Gastrocnemius medialis (tissue), 4 donors: Measurements from ENCODE around the gene ABCB8. TPM values are rescaled to one million over a fixed set of nuclear protein-coding genes. Genes with fewer than 3 reads are reported as not detected.

Source experiments
- ATAC-seq, 2 donors: fragments of 150-250 bp; one replicate each; pipeline ENCODE4 v1.9.1; 2016
- DNase-seq, 2 donors: peaks; one replicate each; pipeline ENCODE4 v3.0.0-alpha.2; 2019
- H3K27ac ChIP-seq, 4 donors: fragments of 200-600 bp; sonication (generic); 1 replicate in 1 of 4; 2 replicates in 3 of 4; pipeline ENCODE4 v1.5.1; 2016 to 2018; ENCODE audit warnings: mild to moderate bottlenecking in 2 of 4, moderate library complexity in 1 of 4
- H3K27me3 ChIP-seq, 3 donors: fragments of 200-600 bp; sonication (generic) in 2 of 3; 1 replicate in 1 of 3; 2 replicates in 2 of 3; pipeline versions ENCODE4 v1.5.1 to v1.6.0; 2016 to 2019; ENCODE audit warnings: mild to moderate bottlenecking in 1 of 3, moderate library complexity in 1 of 3
- H3K36me3 ChIP-seq, 2 donors: fragments of 200-600 bp; sonication (generic) in 1 of 2; one replicate each; pipeline ENCODE4 v1.5.1; 2017 to 2018
- H3K4me1 ChIP-seq, 2 donors: fragments of 200-600 bp; sonication (generic) in 1 of 2; one replicate each; pipeline ENCODE4 v1.5.1; 2016 to 2017; ENCODE audit warnings: mild to moderate bottlenecking in 2 of 2
- H3K4me3 ChIP-seq, 4 donors: fragments of 200-600 bp; sonication (generic) in 3 of 4; 1 replicate in 1 of 4; 2 replicates in 3 of 4; pipeline ENCODE4 v1.5.1; 2016 to 2019; ENCODE audit warnings: mild to moderate bottlenecking in 2 of 4
- H3K9me3 ChIP-seq, 3 donors: fragments of 200-600 bp; sonication (generic) in 2 of 3; 1 replicate in 1 of 3; 2 replicates in 2 of 3; pipeline ENCODE4 v1.5.1; 2016 to 2019
- POLR2A ChIP-seq, 2 donors: fragments of 450-650 bp; IDR thresholded peaks; one replicate each; pipeline ENCODE4 v1.6.1; 2017; ENCODE audit warnings: antibody characterized with exemption in 2 of 2, mild to moderate bottlenecking in 2 of 2, moderate library complexity in 2 of 2
- in situ Hi-C, 4 donors: fragments of 200-750 bp; cut with MboI; loops; one replicate each; pipeline versions ENCODE4 v1.15.0 to v1.8.0; 2017; ENCODE audit warnings: low sequenced_read_pairs in 4 of 4
- intact Hi-C: fragments of 100-400 bp; cut with DNase I; formaldehyde crosslinking; loops from one replicate; pipeline ENCODE4 v1.15.1; 2023; ENCODE audit warnings: low total_unique reads
- total RNA-seq, 4 donors: library from RNA; depleted of rRNA; stranded (reverse); fragments of >200 nt; gene quantifications; one replicate each; pipeline versions ENCODE4 v1.1.0 to v1.2.3, GENCODE V29; 2016
- TF ChIP-seq, protein P1 (sequence below), 5 experiments: fragments of 450-650 bp in 3 of 5; fragments of 200-600 bp in 2 of 5; sonication (generic) in 2 of 5; IDR thresholded peaks in 4 of 5; conservative IDR thresholded peaks in 1 of 5; 1 replicate in 4 of 5; 2 replicates in 1 of 5; pipeline ENCODE4 v1.5.1; 2016 to 2019; ENCODE audit warnings: antibody characterized with exemption in 5 of 5, mild to moderate bottlenecking in 3 of 5, moderate library complexity in 3 of 5

Gene ABCB8
- total RNA-seq, 4 donors from 2014 or later: 10.4 to 25.7 (median 16.2) TPM

DNA sequence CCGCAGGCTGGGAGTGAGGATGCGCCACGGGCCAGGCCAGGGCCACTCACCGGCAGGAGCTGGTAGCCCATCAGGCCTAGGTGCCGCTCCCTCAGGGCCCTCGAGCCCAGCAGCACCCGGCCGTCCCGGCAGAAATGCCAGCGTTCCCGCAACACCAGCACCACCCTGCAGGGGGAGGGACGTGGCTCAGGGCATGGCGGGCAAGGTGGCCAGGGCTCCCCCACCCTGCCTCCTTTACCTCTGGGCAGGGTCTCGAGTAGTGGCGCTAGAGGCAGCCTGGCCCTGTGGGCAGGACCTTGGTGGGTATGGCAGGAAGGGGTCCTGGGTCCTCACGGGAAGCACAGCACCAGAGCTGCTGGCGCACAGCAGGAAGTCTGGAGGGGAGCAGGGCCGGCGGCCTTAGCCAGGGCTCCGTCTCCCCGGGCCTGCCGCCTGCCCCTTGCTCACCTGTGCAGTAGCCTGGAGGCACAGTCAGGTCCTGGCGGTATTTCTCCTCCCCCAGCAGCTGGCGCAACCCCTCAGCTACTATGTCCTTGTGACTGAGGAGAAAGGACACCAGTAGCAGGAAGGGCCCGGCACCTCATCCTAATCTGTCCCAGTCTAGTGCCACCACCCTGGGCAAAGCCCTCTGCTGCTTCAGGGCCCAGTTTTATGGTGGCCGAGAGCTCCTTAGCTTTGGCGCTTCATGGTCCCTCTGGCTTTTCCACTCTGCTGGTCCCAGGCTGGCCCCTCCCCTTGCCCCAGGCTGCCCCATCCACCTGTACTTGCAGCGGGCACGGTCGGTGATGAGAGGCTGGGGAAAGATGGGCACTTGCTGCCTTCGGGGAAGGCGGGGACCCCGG, 48.8 kb downstream of the ABCB8 start:
- no peaks in the 10 kb centered on the region for H3K27me3 ChIP-seq
- peak overlapping the region in 1 of 4 donors; percentile 96 for H3K27ac ChIP-seq
- TF ChIP-seq POLR2A (IDR thresholded peaks at IDR 0.05): no peak
- TF ChIP-seq, protein P1, sequence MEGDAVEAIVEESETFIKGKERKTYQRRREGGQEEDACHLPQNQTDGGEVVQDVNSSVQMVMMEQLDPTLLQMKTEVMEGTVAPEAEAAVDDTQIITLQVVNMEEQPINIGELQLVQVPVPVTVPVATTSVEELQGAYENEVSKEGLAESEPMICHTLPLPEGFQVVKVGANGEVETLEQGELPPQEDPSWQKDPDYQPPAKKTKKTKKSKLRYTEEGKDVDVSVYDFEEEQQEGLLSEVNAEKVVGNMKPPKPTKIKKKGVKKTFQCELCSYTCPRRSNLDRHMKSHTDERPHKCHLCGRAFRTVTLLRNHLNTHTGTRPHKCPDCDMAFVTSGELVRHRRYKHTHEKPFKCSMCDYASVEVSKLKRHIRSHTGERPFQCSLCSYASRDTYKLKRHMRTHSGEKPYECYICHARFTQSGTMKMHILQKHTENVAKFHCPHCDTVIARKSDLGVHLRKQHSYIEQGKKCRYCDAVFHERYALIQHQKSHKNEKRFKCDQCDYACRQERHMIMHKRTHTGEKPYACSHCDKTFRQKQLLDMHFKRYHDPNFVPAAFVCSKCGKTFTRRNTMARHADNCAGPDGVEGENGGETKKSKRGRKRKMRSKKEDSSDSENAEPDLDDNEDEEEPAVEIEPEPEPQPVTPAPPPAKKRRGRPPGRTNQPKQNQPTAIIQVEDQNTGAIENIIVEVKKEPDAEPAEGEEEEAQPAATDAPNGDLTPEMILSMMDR (IDR thresholded peaks at IDR 0.05 in 4 of 5, conservative IDR thresholded peaks at IDR 0.05 in 1 of 5): no peak
- ATAC-seq: no peak
- intact Hi-C loops: no loop called here
- H3K4me3 ChIP-seq: no peak overlapping the region
- H3K9me3 ChIP-seq: no peaks in the 10 kb centered on the region
- in situ Hi-C loops: no loop called here
- H3K36me3 ChIP-seq: peaks cover 0 to 28% of the 10 kb centered on the region in 2 donors
- no peak for DNase-seq
- H3K4me1 ChIP-seq: peaks cover 27 to 31% of the 10 kb centered on the region in 2 donors

DNA sequence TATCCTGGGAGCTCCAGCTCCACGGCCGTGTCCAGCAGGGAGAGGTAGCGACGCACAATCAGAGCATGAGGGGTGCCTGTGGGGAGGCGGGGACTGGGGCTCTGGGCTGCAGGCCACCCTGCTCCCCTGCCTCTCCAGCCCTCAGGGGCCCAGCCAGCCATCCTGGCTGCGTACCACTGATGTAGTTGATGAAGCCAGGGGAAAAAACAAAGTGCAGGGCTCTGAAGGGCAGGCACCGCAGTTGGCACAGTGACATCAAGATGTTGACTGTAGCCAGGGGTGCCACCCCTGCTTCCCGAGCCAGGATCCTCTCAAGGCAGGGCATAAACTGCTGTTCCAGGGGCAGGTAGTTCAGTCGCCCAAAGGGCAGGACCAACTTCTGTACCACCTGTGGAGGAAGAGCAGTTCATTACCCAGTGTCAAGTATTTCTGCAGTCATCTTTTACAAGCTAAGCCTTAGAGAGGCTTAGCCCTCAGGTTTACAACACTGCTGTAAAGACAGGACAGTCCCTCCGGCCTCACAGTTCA, 49.5 kb downstream of the ABCB8 start:
- Histone ChIP-seq H3K27ac (peak overlapping the region in 3 of 4 donors; percentile 17 to 96 (median 54)), H3K36me3 (peaks cover 0 to 23% of the 10 kb centered on the region in 2 donors), H3K4me1 (peaks cover 34 to 38% of the 10 kb centered on the region in 2 donors), H3K9me3 (no peaks in the 10 kb centered on the region), H3K27me3 (no peaks in the 10 kb centered on the region), H3K4me3 (no peak overlapping the region)
- TF ChIP-seq POLR2A (IDR thresholded peaks at IDR 0.05): no peak
- TF ChIP-seq, protein P1 (IDR thresholded peaks at IDR 0.05 in 4 of 5, conservative IDR thresholded peaks at IDR 0.05 in 1 of 5): no peak
- ATAC-seq (no peak), DNase-seq (no peak)
- intact Hi-C loops: no loop called here
- in situ Hi-C loops: no loop called here

DNA sequence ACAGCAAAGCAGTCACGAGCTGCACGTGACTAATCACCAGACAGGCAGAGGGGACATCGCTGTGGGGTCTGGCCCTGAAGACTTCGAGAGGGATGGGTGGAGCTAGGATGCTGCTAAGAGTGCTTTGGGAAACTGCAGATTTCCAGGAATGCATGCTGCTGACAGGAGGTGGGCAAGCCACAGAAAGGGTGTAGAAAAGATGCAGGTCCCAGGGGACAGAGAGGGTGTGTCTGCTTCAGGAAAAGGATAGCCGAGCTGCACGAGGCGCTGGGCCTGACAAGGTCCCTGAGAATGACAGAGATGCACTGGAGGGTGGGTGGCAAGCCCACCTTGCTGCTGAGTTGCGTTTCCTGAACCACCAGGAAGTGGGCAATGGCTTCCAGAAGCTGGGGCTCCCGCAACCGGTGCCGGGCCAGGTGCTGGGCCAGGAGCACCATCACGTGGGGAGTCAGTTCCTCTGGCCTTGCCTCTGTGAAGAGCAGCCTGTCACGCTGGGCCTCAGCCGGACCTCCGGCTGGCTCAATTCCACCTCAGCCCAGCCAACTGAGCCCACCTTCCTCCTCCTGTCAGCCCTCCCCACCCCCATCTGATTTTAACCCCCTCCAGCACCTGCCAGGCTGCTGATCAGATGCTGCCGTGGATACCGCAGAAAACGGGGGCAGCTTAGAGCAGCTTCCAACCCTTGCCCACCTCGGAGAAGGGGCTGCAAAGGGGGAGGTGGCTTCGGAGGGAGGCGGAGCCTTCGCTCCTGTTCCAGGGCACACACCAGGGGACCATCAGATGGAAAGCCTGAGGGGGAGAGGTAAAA, 50.2 kb downstream of the ABCB8 start:
- Histone ChIP-seq H3K9me3 (no peaks in the 10 kb centered on the region), H3K36me3 (peaks cover 0 to 17% of the 10 kb centered on the region in 2 donors), H3K4me3 (no peak overlapping the region), H3K27ac (peak overlapping the region in 3 of 4 donors; percentile 17 to 96 (median 54)), H3K4me1 (peaks cover 34 to 38% of the 10 kb centered on the region in 2 donors), H3K27me3 (no peaks in the 10 kb centered on the region)
- intact Hi-C loops: no loop called here
- DNase-seq: no peak
- in situ Hi-C loops: no loop called here
- no peak for ATAC-seq
- TF ChIP-seq, protein P1 (IDR thresholded peaks at IDR 0.05 in 4 of 5, conservative IDR thresholded peaks at IDR 0.05 in 1 of 5): no peak
- TF ChIP-seq POLR2A (IDR thresholded peaks at IDR 0.05): no peak

DNA sequence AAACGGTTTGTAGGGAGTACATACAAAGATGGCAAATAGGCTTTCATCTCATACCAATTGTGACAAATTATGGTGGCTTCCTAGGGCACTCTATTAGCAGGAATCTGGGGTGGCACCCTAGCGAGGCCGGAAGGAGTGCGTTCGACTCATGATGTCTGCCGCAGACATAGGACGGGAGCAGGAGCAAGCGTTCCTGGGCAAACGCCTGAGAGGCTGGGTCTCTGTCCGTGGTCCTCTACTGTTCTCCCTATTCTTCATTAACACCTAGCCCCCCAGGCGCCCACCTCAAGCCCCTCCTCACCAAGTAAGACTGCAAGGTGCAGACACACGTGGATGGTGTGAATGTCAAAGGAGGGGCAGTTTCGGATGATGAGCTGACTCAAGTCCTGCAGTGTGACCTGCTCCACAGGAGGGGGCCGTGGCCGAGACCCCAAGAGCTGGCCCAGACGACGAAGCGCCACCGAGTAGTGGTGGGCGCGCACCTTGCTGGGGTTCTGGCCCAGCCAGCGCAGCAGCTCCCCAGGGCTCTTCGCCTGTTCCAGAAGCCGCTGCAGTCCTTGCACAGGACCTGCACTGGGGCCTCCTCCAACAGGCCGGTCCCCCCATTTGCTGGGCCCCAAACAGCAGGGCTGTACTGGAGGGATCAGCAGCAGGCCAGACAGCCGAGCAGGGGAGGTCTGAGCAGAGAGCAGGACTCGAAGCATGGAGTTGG, 51.1 kb downstream of the ABCB8 start:
- Histone ChIP-seq H3K36me3 (peaks cover 0 to 8% of the 10 kb centered on the region in 2 donors), H3K4me3 (peak overlapping the region; percentile 96 to 99 (median 98)), H3K9me3 (no peaks in the 10 kb centered on the region), H3K27me3 (no peaks in the 10 kb centered on the region), H3K27ac (peak overlapping the region; percentile 90 to 99 (median 94)), H3K4me1 (peaks cover 34 to 42% of the 10 kb centered on the region in 2 donors)
- intact Hi-C loops: no loop called here
- DNase-seq (no peak), ATAC-seq (no peak)
- TF ChIP-seq, protein P1 (IDR thresholded peaks at IDR 0.05 in 4 of 5, conservative IDR thresholded peaks at IDR 0.05 in 1 of 5): no peak
- TF ChIP-seq POLR2A (IDR thresholded peaks at IDR 0.05): no peak
- in situ Hi-C loops: no loop called here
